Measurements from ENCODE around the gene TRDN. TPM values are rescaled to one million over a fixed set of nuclear protein-coding genes. Genes with fewer than 3 reads are reported as not detected.
A peak's percentile ranks its signal among the peaks of the same experiment; 100 is the strongest.

TRDN gene
- total and polyA plus RNA-seq, 2 experiments from 2014 or later, result 0.10 to 0.48 TPM

- Histone ChIP-seq H3K79me2 (no peaks in the 10 kb centered on the region), H3K9me3 (ENCODE audit: low read depth) (no peaks in the 10 kb centered on the region), H3K4me1 (ENCODE audit: insufficient read depth) (no peaks in the 10 kb centered on the region), H3K36me3 (replicated peaks; ENCODE audit: insufficient read depth, low read depth) (no peaks in the 10 kb centered on the region), H3K4me3 (no peak overlapping the region), H2AFZ (no peak overlapping the region), H3K27me3 (no peaks in the 10 kb centered on the region), H3K4me2 (no peak overlapping the region), H4K20me1 (ENCODE audit: insufficient read depth, poor library complexity, severe bottlenecking) (no peaks in the 10 kb centered on the region), H3K9me2 (replicated peaks; ENCODE audit: insufficient read depth) (no peaks in the 10 kb centered on the region), H3K27ac (no peak overlapping the region)
- WGBS (ENCODE audit: low lambda C conversion rate, missing lambda C conversion rate), result 96% methylated on average over 1 of the region's 1 CpG
- TF ChIP-seq EZH2 (IDR thresholded peaks at IDR 0.05; ENCODE audit: borderline replicate concordance) (no peak), CTCF (IDR thresholded peaks at IDR 0.05; ENCODE audit: poor library complexity) (no peak), EZH2phosphoT487 (IDR thresholded peaks at IDR 0.05; ENCODE audit: low read depth, severe bottlenecking, unreplicated experiment) (no peak)
- no peak for DNase-seq (ENCODE audit: low spot score)
Measured at GRCh38 chr6:123309130-123309529, 327.6 kb downstream of the TRDN start.

- H3K9me3 ChIP-seq (ENCODE audit: low read depth), result no peaks in the 10 kb centered on the region
- no peaks in the 10 kb centered on the region for H4K20me1 ChIP-seq (ENCODE audit: insufficient read depth, poor library complexity, severe bottlenecking)
- H3K4me1 ChIP-seq (ENCODE audit: insufficient read depth), result no peaks in the 10 kb centered on the region
- no peak overlapping the region for H3K4me2 ChIP-seq
- no peaks in the 10 kb centered on the region for H3K27me3 ChIP-seq
- 13% methylated on average over 2 of the region's 2 CpGs for WGBS (ENCODE audit: low lambda C conversion rate, missing lambda C conversion rate)
- H3K4me3 ChIP-seq, result no peak overlapping the region
- H2AFZ ChIP-seq, result no peak overlapping the region
- H3K9me2 ChIP-seq (replicated peaks; ENCODE audit: insufficient read depth), result no peaks in the 10 kb centered on the region
- TF ChIP-seq EZH2phosphoT487 (IDR thresholded peaks at IDR 0.05; ENCODE audit: low read depth, severe bottlenecking, unreplicated experiment) (no peak), CTCF (IDR thresholded peaks at IDR 0.05; ENCODE audit: poor library complexity) (no peak), EZH2 (IDR thresholded peaks at IDR 0.05; ENCODE audit: borderline replicate concordance) (no peak)
- H3K27ac ChIP-seq, result no peak overlapping the region
- DNase-seq (ENCODE audit: low spot score), result peak; percentile 5
- H3K79me2 ChIP-seq, result no peaks in the 10 kb centered on the region
- H3K36me3 ChIP-seq (replicated peaks; ENCODE audit: insufficient read depth, low read depth), result no peaks in the 10 kb centered on the region
Measured at GRCh38 chr6:123306334-123306733, 330.4 kb downstream of the TRDN start.

- Histone ChIP-seq H3K9me3 (ENCODE audit: low read depth) (no peaks in the 10 kb centered on the region), H3K9me2 (replicated peaks; ENCODE audit: insufficient read depth) (no peaks in the 10 kb centered on the region), H3K4me3 (no peak overlapping the region), H3K27ac (no peak overlapping the region), H3K4me2 (no peak overlapping the region), H2AFZ (no peak overlapping the region), H3K4me1 (ENCODE audit: insufficient read depth) (no peaks in the 10 kb centered on the region), H3K36me3 (replicated peaks; ENCODE audit: insufficient read depth, low read depth) (no peaks in the 10 kb centered on the region), H4K20me1 (ENCODE audit: insufficient read depth, poor library complexity, severe bottlenecking) (no peaks in the 10 kb centered on the region), H3K79me2 (no peaks in the 10 kb centered on the region), H3K27me3 (no peaks in the 10 kb centered on the region)
- 96% methylated on average over 8 of the region's 8 CpGs for WGBS (ENCODE audit: low lambda C conversion rate, missing lambda C conversion rate)
- DNase-seq (ENCODE audit: low spot score), result no peak
- no peak for TF ChIP-seq EZH2phosphoT487 (IDR thresholded peaks at IDR 0.05; ENCODE audit: low read depth, severe bottlenecking, unreplicated experiment)
- no peak for TF ChIP-seq EZH2 (IDR thresholded peaks at IDR 0.05; ENCODE audit: borderline replicate concordance)
- no peak for TF ChIP-seq CTCF (IDR thresholded peaks at IDR 0.05; ENCODE audit: poor library complexity)
Measured at GRCh38 chr6:123295672-123296071, 341.1 kb downstream of the TRDN start.

GRCh38 chr6:123295181-123295580, 341.6 kb downstream of the TRDN start:
- no peak for DNase-seq (ENCODE audit: low spot score)
- Histone ChIP-seq H3K4me1 (ENCODE audit: insufficient read depth) (no peaks in the 10 kb centered on the region), H3K36me3 (replicated peaks; ENCODE audit: insufficient read depth, low read depth) (no peaks in the 10 kb centered on the region), H3K9me3 (ENCODE audit: low read depth) (no peaks in the 10 kb centered on the region), H3K9me2 (replicated peaks; ENCODE audit: insufficient read depth) (no peaks in the 10 kb centered on the region), H3K4me3 (no peak overlapping the region), H3K27ac (no peak overlapping the region), H3K27me3 (no peaks in the 10 kb centered on the region), H4K20me1 (ENCODE audit: insufficient read depth, poor library complexity, severe bottlenecking) (no peaks in the 10 kb centered on the region), H3K4me2 (no peak overlapping the region), H2AFZ (no peak overlapping the region), H3K79me2 (no peaks in the 10 kb centered on the region)
- TF ChIP-seq EZH2 (IDR thresholded peaks at IDR 0.05; ENCODE audit: borderline replicate concordance) (no peak), EZH2phosphoT487 (IDR thresholded peaks at IDR 0.05; ENCODE audit: low read depth, severe bottlenecking, unreplicated experiment) (no peak), CTCF (IDR thresholded peaks at IDR 0.05; ENCODE audit: poor library complexity) (no peak)
- 100% methylated on average over 1 of the region's 1 CpG for WGBS (ENCODE audit: low lambda C conversion rate, missing lambda C conversion rate)
